Endothelial cell of hepatic sinusoid (primary cell): Measurements from ENCODE around the gene TOR1AIP2.
"Not testable (repeated sequence)": the region's sequence is repeated elsewhere in the genome, so short reads cannot be mapped to it uniquely, and the experiment has no call there.

Experiments used
- in situ Hi-C: cut with HindIII; loops from 2 replicates; pipeline ENCODE4 v1.10.0; 2017; ENCODE audit warnings: low sequenced_read_pairs

TOR1AIP2 gene

GRCh38 chr1:179810367-179810715 lies 67.3 kb downstream of the TOR1AIP2 start:
- in situ Hi-C loops, result loop anchor here (5.0 to 10.0 kb wide), 2 partner anchors 48 to 106 kb away; no protein-coding TSS in a partner anchor

DNA sequence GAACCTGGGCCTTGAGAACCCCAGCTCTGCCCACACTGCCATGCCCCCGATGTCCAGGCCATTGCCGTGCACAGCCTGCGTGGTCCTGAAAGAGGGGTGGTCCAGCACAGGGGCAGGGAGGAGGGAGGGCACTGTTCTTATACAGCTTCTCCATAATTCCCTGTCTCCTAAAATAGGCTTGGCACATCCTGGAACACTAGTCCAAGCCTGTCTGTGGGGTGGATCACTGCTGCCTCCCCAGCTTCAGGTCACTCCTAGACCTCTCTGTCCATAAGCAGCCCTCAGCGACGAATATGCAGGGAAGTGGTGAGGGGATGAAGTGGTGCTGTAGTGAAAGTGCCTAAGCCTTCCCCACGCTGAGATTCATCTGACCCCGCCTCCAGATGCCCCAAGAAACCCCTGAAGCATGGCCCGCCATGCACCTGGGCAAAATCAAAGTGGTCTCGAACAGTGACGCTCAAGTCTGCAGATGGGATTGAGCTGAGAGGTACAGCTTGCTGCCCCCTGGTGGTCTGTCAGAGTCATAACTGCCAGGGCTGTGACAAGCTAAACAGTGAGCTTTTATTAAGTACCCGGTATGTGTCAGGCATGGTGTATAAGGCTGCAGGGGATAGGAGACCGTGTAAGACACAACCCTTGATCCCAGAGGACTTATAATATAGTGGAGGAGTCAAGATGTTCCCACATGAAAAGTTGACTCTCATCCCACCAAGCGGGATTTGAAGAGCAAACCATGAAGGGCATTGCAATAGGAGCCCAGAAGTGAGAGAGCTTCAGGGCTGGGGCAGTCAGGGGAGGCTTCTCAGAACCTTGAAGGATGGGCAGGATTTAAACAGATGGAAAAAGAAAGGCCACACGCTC lies 67.9 kb downstream of the TOR1AIP2 start:
- in situ Hi-C loops, result loop anchor here (5.0 to 10.0 kb wide), 2 partner anchors 47 to 105 kb away; no protein-coding TSS in a partner anchor

DNA sequence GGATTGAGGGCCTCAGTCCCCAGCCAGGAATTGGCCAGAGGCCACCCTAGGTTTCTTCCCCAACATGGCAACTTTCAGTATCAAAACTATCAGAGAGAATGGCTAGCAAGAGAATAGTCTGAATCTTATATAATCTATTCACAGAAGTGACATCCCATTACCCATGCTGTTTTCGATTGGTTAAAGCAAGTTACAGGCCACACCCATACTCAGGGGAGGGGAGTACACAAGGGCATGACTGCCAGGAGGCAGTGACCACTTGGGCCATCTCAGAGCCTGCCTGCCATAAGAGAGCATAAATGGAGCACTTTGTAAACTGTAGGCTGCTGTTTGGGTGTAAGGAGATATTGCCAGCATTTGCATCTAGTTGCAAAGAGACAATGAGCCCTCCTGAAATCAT lies 69.1 kb downstream of the TOR1AIP2 start:
- in situ Hi-C loops, result no loop called here

- in situ Hi-C loops, result no loop called here
Measured at GRCh38 chr1:179807691-179808485, 69.7 kb downstream of the TOR1AIP2 start.

DNA sequence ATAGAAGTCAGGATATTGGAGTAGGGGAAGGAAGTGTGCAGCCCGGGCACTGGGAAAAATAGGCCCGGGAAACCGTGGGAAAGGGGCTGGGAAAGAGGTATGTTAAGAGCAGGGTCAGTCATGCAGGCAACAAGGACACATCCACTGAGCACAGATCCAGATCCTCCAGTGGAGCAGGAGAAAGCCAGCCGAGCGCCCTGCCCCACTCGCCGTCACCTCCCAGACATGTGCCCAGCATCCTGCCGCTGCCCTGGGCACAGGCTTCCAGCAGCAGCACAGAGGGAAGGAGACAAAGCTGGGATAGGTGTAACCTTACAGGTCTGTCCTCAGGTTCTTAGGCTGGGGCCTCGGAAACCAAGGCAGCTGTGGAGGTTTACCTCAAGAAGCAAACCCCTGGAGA lies 70.3 kb downstream of the TOR1AIP2 start:
- in situ Hi-C loops, result no loop called here

DNA sequence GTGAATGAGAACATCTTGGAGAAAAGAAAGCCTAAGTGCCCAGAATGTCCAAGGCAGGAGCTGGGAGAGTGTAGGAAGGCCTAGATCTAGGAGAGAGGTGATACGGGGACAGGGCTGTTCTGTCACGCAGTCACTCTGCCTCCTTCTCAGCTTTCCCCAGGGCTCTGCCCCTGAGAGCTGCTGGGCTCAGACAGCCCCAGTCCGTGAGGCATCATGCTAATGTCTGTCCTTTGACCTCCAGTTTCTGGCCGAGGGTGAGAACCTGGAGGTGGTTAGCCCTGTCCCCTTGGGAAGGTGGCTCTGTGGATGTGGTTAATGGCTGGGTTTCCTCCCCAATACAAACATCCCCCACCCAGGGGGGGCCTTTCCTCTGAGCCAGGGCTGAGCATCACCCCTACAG lies 71.3 kb downstream of the TOR1AIP2 start:
- in situ Hi-C loops, result no loop called here

- in situ Hi-C loops, result no loop called here
Measured at GRCh38 chr1:179805291-179806195, 72.1 kb downstream of the TOR1AIP2 start.

- in situ Hi-C loops, result not testable (repeated sequence)
Measured at GRCh38 chr1:179804417-179804816, 73.2 kb downstream of the TOR1AIP2 start.

- in situ Hi-C loops, result no loop called here
Measured at GRCh38 chr1:179803918-179804317, 73.7 kb downstream of the TOR1AIP2 start.

GRCh38 chr1:179803104-179803503 lies 74.5 kb downstream of the TOR1AIP2 start:
- in situ Hi-C loops, result no loop called here

DNA sequence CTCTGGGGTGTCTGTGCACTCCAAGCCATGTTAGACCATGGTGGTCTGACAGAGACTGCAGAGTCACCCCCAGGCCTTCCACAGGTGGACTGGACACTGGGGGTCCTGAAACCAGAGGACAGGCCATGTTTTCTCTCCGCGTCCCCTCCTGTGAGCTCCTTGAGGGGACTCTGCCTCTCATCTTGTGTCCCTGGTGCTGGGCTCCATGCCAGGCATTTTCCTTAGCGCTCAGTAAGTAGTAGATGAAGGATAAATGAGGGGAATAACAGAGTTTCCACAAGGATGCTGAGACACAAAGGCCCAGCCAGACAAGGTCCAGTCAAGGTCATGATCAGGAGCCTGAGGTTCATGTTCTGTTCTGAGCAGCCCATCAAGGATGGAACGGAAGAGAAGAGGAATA lies 77.1 kb downstream of the TOR1AIP2 start:
- in situ Hi-C loops, result no loop called here

GRCh38 chr1:179798864-179799516 lies 78.6 kb downstream of the TOR1AIP2 start:
- in situ Hi-C loops, result no loop called here

DNA sequence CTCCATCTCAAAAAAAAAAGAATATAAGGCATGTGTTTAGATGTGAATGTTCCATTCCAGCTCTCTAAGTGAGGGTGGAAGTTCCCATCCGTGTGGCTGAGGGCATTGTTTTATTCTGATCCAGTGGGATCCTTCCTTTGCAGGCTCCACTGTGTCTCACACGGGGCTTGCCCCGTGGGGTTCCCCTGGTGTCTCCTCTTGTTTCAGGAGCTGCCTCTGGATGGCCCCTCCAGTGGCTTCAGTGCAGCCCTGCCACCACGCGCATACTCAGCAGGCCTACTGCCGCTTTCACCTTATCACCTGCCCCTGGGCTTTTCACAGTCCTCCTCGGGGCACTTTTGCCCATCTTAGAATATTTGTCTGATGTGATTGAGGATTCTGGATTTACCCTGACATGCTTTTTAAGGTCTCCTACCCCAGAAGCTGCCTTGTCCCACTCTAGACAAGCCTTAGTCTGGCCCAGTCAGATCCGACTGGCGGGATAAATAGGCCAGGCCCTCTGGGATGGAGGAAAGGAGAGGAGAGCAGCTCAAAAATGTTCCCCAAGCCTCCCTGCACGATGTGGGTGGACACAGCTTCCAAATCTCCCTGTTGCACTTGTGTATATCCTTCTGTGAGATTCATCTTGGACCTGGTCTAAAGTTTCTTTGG lies 79.3 kb downstream of the TOR1AIP2 start:
- in situ Hi-C loops, result no loop called here

- in situ Hi-C loops, result loop anchor here (5.0 kb wide), 1 partner anchor 77 kb away; no protein-coding TSS in a partner anchor
Measured at GRCh38 chr1:179794669-179795068, 82.9 kb downstream of the TOR1AIP2 start.

GRCh38 chr1:179794146-179794545 lies 83.5 kb downstream of the TOR1AIP2 start:
- in situ Hi-C loops, result loop anchor here (5.0 kb wide), 1 partner anchor 77 kb away; no protein-coding TSS in a partner anchor

DNA sequence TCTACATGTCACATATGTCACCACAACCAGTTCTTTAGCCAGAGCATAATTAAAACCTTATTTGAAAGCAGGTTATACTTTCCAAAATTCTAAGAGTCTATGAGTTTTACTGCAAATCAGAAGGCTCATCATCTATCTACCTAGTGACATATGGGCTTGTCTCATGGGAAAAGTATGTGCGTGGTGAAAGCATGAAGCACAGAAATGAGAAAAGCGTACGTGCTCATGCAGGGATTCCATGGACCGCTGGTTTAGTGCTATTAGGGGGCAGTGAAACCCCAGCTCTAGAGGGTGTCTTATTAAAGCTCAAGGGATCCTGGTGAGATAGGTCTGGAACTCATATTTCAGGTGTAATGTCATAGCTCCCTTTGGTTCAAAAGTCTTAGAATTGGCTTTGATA lies 84.3 kb downstream of the TOR1AIP2 start:
- in situ Hi-C loops, result loop anchor here (5.0 kb wide), 1 partner anchor 76 kb away; no protein-coding TSS in a partner anchor
